ENCODE data around the gene AMOTL1.

- TF ChIP-seq CTCF (IDR thresholded peaks at IDR 0.05), result no peak
- TF ChIP-seq POLR2A (IDR thresholded peaks at IDR 0.05), result no peak
Observed at GRCh38 chr11:94845622-94846021, 77.5 kb downstream of the AMOTL1 start.

Data from esophagus squamous epithelium (tissue), 4 donors.